ENCODE data around the gene GLO1. TPM values are rescaled to one million over a fixed set of nuclear protein-coding genes. Genes with fewer than 3 reads are reported as not detected.
A peak's percentile ranks its signal among the peaks of the same experiment; 100 is the strongest.

Gene GLO1
- total RNA-seq, 1 experiment from 2014 or later: 125 TPM

GRCh38 chr6:38720295-38720694 lies 17.4 kb upstream of the GLO1 start:
- no peak for DNase-seq (ENCODE audit: low read depth, low spot score)
- Histone ChIP-seq H3K27ac (ENCODE audit: low read length) (no peak overlapping the region), H3K27me3 (ENCODE audit: control insufficient read depth, insufficient read depth, low read length) (peaks cover 7% of the 10 kb centered on the region; the same call in 1 of the 2 replicates), H3K4me3 (ENCODE audit: low read depth in 2 of 2, low read length in 2 of 2) (no peak overlapping the region), H3K9me3 (ENCODE audit: control insufficient read depth, insufficient read depth, low read depth, low read length) (no peaks in the 10 kb centered on the region), H3K36me3 (ENCODE audit: control insufficient read depth, insufficient read depth, low read length) (no peaks in the 10 kb centered on the region), H3K4me1 (ENCODE audit: control insufficient read depth, insufficient read depth, low read length) (no peaks in the 10 kb centered on the region)
- intact Hi-C loops (cut with micrococcal nuclease; ENCODE audit: unreplicated experiment): no loop called here
- TF ChIP-seq CTCF (IDR thresholded peaks at IDR 0.05): peak; percentile 45; the same call in 1 of the 2 replicates
- TF ChIP-seq REST (IDR thresholded peaks at IDR 0.05; ENCODE audit: insufficient read depth in 1 of 2, low read depth in 2 of 2, low read length in 1 of 2): no peak
- no peak for TF ChIP-seq TCF7L2 (IDR thresholded peaks at IDR 0.05; ENCODE audit: low read depth, low read length)
- ChIA-PET POLR2A (interaction anchor here (0.6 kb wide), 1 partner anchor 53 kb away, joined by 6 read pairs; no protein-coding TSS in a partner anchor), CTCF (no interaction called here)
- BruUV-seq (replicated peaks): no TSS peak
- ATAC-seq: no peak
- in situ Hi-C loops (cut with HindIII; ENCODE audit: low pct_unique_long_range_greater_than_20kb, low sequenced_read_pairs): no loop called here

GRCh38 chr6:38719358-38719757 lies 16.4 kb upstream of the GLO1 start:
- H3K4me1 ChIP-seq (ENCODE audit: control insufficient read depth, insufficient read depth, low read length): no peaks in the 10 kb centered on the region
- intact Hi-C loops (cut with micrococcal nuclease; ENCODE audit: unreplicated experiment) (no loop called here), in situ Hi-C loops (cut with HindIII; ENCODE audit: low pct_unique_long_range_greater_than_20kb, low sequenced_read_pairs) (no loop called here)
- peaks cover 7% of the 10 kb centered on the region; the same call in 1 of the 2 replicates for H3K27me3 ChIP-seq (ENCODE audit: control insufficient read depth, insufficient read depth, low read length)
- H3K27ac ChIP-seq (ENCODE audit: low read length): no peak overlapping the region
- ChIA-PET CTCF (no interaction called here), POLR2A (no interaction called here)
- ATAC-seq (no peak), DNase-seq (ENCODE audit: low read depth, low spot score) (no peak)
- H3K36me3 ChIP-seq (ENCODE audit: control insufficient read depth, insufficient read depth, low read length): no peaks in the 10 kb centered on the region
- BruUV-seq (replicated peaks): no TSS peak
- H3K9me3 ChIP-seq (ENCODE audit: control insufficient read depth, insufficient read depth, low read depth, low read length): no peaks in the 10 kb centered on the region
- TF ChIP-seq REST (IDR thresholded peaks at IDR 0.05; ENCODE audit: insufficient read depth in 1 of 2, low read depth in 2 of 2, low read length in 1 of 2) (no peak), CTCF (IDR thresholded peaks at IDR 0.05) (no peak), SIN3A (IDR thresholded peaks at IDR 0.05; ENCODE audit: borderline replicate concordance, insufficient read depth, low read depth, low read length) (no peak), POLR2AphosphoS5 (IDR thresholded peaks at IDR 0.05; ENCODE audit: low read depth, low read length) (no peak), TCF7L2 (IDR thresholded peaks at IDR 0.05; ENCODE audit: low read depth, low read length) (no peak)
- no peak overlapping the region for H3K4me3 ChIP-seq (ENCODE audit: low read depth in 2 of 2, low read length in 2 of 2)

Measured in Panc1 (cell line).